OCI-LY7 (cell line): Measurements from ENCODE around the gene PLPP4. TPM values are rescaled to one million over a fixed set of nuclear protein-coding genes. Genes with fewer than 3 reads are reported as not detected.

ENCODE experiments used
- Bru-seq: library from RNA; stranded (reverse); fragments of 400-500 nt; gene quantifications from one replicate; lab custom pipeline; 2021; lab: Mats Ljungman, UMichigan
- BruChase-seq, 2 experiments: library from RNA; stranded (reverse); fragments of 400-500 nt; gene quantifications; one replicate each; lab custom pipeline; 2021; lab: Mats Ljungman, UMichigan
- BruUV-seq: library from RNA; stranded (reverse); fragments of 400-500 nt; replicated peaks from 2 replicates; lab custom pipeline; 2021; lab: Mats Ljungman, UMichigan
- CTCF ChIA-PET: fragments of 300-600 bp; sonication (Branson Sonifier 250); formaldehyde crosslinking; loops from one replicate; lab custom pipeline; 2022; ENCODE audit warnings: antibody characterized with exemption; ENCODE audit not compliant: unreplicated experiment; lab: Charles Lee
- POLR2A ChIA-PET: fragments of 300-600 bp; sonication (Branson Sonifier 250); formaldehyde crosslinking; loops from one replicate; lab custom pipeline; 2022; ENCODE audit warnings: antibody characterized with exemption; lab: Charles Lee
- DNase-seq: peaks from one replicate; pipeline ENCODE4 v3.0.0-alpha.2; 2015; ENCODE audit warnings: low spot score
- H2AFZ ChIP-seq: fragments of 200-600 bp; sonication (generic), shearing (Covaris generic); 2 replicates; pipeline ENCODE4 v1.6.1; 2014; ENCODE audit warnings: mild to moderate bottlenecking, antibody characterized with exemption, low read length, moderate library complexity
- H3K27ac ChIP-seq: fragments of 200-600 bp; sonication (generic); 2 replicates; pipeline ENCODE4 v1.5.1; 2014; ENCODE audit warnings: mixed run types, low read depth, mild to moderate bottlenecking, moderate library complexity, low read length, inconsistent platforms; ENCODE audit not compliant: poor library complexity, severe bottlenecking
- H3K36me3 ChIP-seq: fragments of 200-600 bp; sonication (generic); 2 replicates; pipeline ENCODE4 v1.6.1; 2014; ENCODE audit warnings: mild to moderate bottlenecking, antibody characterized with exemption, low read length, moderate library complexity, mixed read lengths; ENCODE audit not compliant: insufficient read depth
- H3K4me1 ChIP-seq: fragments of 200-600 bp; sonication (generic); 2 replicates; pipeline ENCODE4 v1.5.1; 2014; ENCODE audit warnings: mild to moderate bottlenecking, low read length; ENCODE audit not compliant: insufficient read depth, poor library complexity, severe bottlenecking
- H3K4me2 ChIP-seq: fragments of 200-600 bp; sonication (generic); 2 replicates; pipeline ENCODE4 v1.6.1; 2014; ENCODE audit warnings: mild to moderate bottlenecking, low read length
- H3K4me3 ChIP-seq: fragments of 200-600 bp; sonication (generic); 2 replicates; pipeline ENCODE4 v1.5.1; 2014; ENCODE audit warnings: mild to moderate bottlenecking, low read depth, low read length; ENCODE audit not compliant: poor library complexity, severe bottlenecking
- H3K79me2 ChIP-seq: fragments of 200-600 bp; sonication (generic); 2 replicates; pipeline ENCODE4 v1.6.1; 2016; ENCODE audit warnings: low read depth, mild to moderate bottlenecking, low read length, moderate library complexity, mixed read lengths; ENCODE audit not compliant: insufficient read depth
- H3K9me2 ChIP-seq: fragments of 200-600 bp; sonication (generic); 2 replicates; pipeline ENCODE4 v1.6.1; 2016; ENCODE audit warnings: mild to moderate bottlenecking, low read length, mixed read lengths; ENCODE audit not compliant: insufficient read depth
- H3K9me3 ChIP-seq: fragments of 200-600 bp; sonication (generic); 2 replicates; pipeline ENCODE4 v1.6.1; 2014; ENCODE audit warnings: mild to moderate bottlenecking, mixed run types, low read length, mixed read lengths
- H4K20me1 ChIP-seq: fragments of 200-600 bp; sonication (generic); 2 replicates; pipeline ENCODE4 v1.6.1; 2014; ENCODE audit warnings: mild to moderate bottlenecking, antibody characterized with exemption, low read length, moderate library complexity, mixed read lengths; ENCODE audit not compliant: insufficient read depth
- CTCF ChIP-seq: fragments of 200-600 bp; sonication (generic); conservative IDR thresholded peaks from 2 replicates; pipeline ENCODE4 v1.5.1; 2014; ENCODE audit warnings: mild to moderate bottlenecking, antibody characterized with exemption, low read length, moderate library complexity, mixed read lengths
- EZH2phosphoT487 ChIP-seq: fragments of 200-600 bp; sonication (generic); IDR thresholded peaks from 2 replicates; pipeline ENCODE4 v1.6.1; 2018; ENCODE audit warnings: low read depth, borderline replicate concordance, mild to moderate bottlenecking, mixed run types, antibody characterized with exemption, low read length, moderate library complexity, mixed read lengths
- intact Hi-C: fragments of 100-400 bp; cut with micrococcal nuclease; formaldehyde crosslinking; loops from one replicate; pipeline ENCODE4 v1.10.0; 2022; ENCODE audit not compliant: unreplicated experiment
- long read RNA-seq: library from polyadenylated mRNA; stranded (forward); transcript quantifications from one replicate; pipeline ENCODE4 v2.0.0, GENCODE V29; 2022
- total RNA-seq, 2 experiments: library from RNA; depleted of rRNA in 1 of 2; stranded (reverse); fragments of >200 nt in 1 of 2; shearing (Covaris generic) in 1 of 2; gene quantifications; 2 replicates each; pipeline ENCODE4 v1.2.3, GENCODE V29; 2014 to 2022

Gene PLPP4
- total RNA-seq (2014; rRNA removed; shearing (Covaris generic)) (not detected in 2 replicates), total RNA-seq (2022) (not detected in 2 replicates), Bru-seq, nascent RNA (percentile 2 among the genes with signal in this experiment), BruChase-seq, experiment 1, labeled RNA remaining after a 6-hour chase (not detected), BruChase-seq, experiment 2, labeled RNA remaining after a 2-hour chase (not detected)
- long read RNA-seq, result 0 reads

- no peak for TF ChIP-seq EZH2phosphoT487
- TF ChIP-seq CTCF, result no peak
- intact Hi-C loops, result no loop called here
- H3K27ac ChIP-seq, result no peak within 1 kb of the TSS
- no peaks in the 10 kb centered on the region for H3K9me2 ChIP-seq
- no peaks in the 10 kb centered on the region for H3K4me1 ChIP-seq
- CTCF ChIA-PET, result no interaction called here
- POLR2A ChIA-PET, result no interaction called here
- H3K4me3 ChIP-seq, result no peak within 1 kb of the TSS
- H3K4me2 ChIP-seq, result no peak within 1 kb of the TSS
- no peaks in the 10 kb centered on the region for H3K79me2 ChIP-seq
- no peaks in the 10 kb centered on the region for H4K20me1 ChIP-seq
- no peak for DNase-seq
- no peaks in the 10 kb centered on the region for H3K9me3 ChIP-seq
- H2AFZ ChIP-seq, result no peak within 1 kb of the TSS
- BruUV-seq, result no TSS peak
- no peaks in the 10 kb centered on the region for H3K36me3 ChIP-seq
These were observed at the start of gene PLPP4 for GRCh38 chr10:120456626-120457430. Gene PLPP4, plus strand, starts transcription at chr10:120457227. Its CDS starts 79 bp downstream, at chr10:120457306.

- DNase-seq, result no peak
- intact Hi-C loops, result no loop called here
- TF ChIP-seq CTCF, result no peak
- no peak for TF ChIP-seq EZH2phosphoT487
- H4K20me1 ChIP-seq, result no peaks in the 10 kb centered on the region
- H3K36me3 ChIP-seq, result no peaks in the 10 kb centered on the region
- no peaks in the 10 kb centered on the region for H3K9me2 ChIP-seq
- no peaks in the 10 kb centered on the region for H3K4me1 ChIP-seq
- no peak overlapping the region for H3K27ac ChIP-seq
- H2AFZ ChIP-seq, result no peak overlapping the region
- no TSS peak for BruUV-seq
- H3K79me2 ChIP-seq, result no peaks in the 10 kb centered on the region
- ChIA-PET POLR2A (no interaction called here), CTCF (no interaction called here)
- no peak overlapping the region for H3K4me3 ChIP-seq
- no peak overlapping the region for H3K4me2 ChIP-seq
- no peaks in the 10 kb centered on the region for H3K9me3 ChIP-seq
These were observed 47.2 kb upstream of the PLPP4 start for GRCh38 chr10:120409816-120410215.

DNA sequence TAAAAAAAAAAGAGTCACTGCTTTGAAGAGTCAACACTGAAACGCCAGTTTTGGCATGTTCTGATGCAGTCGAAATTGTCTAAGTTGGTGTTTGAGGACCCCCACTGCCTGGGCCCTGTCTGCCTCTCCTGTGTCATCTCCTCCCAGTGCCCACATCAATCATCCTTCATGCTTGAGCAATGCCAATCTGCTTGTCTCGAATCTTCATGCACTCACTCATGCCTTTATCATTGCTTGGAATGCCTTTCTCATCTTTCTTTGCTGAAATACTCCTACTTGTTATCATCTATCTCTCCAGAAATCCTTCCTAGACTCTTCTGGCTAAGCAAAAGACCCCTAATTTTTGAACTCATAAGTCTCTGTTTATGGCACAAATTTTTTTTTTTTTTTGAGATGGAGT is 42.1 kb upstream of the PLPP4 start:
- Histone ChIP-seq H3K4me2 (no peak overlapping the region), H3K79me2 (no peaks in the 10 kb centered on the region), H3K36me3 (no peaks in the 10 kb centered on the region), H4K20me1 (no peaks in the 10 kb centered on the region), H3K9me3 (no peaks in the 10 kb centered on the region), H3K9me2 (no peaks in the 10 kb centered on the region), H3K4me1 (no peaks in the 10 kb centered on the region), H3K27ac (no peak overlapping the region), H2AFZ (no peak overlapping the region), H3K4me3 (no peak overlapping the region)
- intact Hi-C loops, result no loop called here
- ChIA-PET CTCF (no interaction called here), POLR2A (no interaction called here)
- BruUV-seq, result no TSS peak
- no peak for DNase-seq
- TF ChIP-seq EZH2phosphoT487 (no peak), CTCF (no peak)
